HG03342 (cell line): ENCODE data around the gene DGKI.
A peak's percentile ranks its signal among the peaks of the same experiment; 100 is the strongest.

Experiments used
- ATAC-seq: cut with Tn5 transposase; IDR thresholded peaks from one replicate; pipeline ENCODE4 v1.9.1; 2021; ENCODE audit warnings: mild to moderate bottlenecking, moderate library complexity; ENCODE audit not compliant: unreplicated experiment

The DGKI gene

DNA sequence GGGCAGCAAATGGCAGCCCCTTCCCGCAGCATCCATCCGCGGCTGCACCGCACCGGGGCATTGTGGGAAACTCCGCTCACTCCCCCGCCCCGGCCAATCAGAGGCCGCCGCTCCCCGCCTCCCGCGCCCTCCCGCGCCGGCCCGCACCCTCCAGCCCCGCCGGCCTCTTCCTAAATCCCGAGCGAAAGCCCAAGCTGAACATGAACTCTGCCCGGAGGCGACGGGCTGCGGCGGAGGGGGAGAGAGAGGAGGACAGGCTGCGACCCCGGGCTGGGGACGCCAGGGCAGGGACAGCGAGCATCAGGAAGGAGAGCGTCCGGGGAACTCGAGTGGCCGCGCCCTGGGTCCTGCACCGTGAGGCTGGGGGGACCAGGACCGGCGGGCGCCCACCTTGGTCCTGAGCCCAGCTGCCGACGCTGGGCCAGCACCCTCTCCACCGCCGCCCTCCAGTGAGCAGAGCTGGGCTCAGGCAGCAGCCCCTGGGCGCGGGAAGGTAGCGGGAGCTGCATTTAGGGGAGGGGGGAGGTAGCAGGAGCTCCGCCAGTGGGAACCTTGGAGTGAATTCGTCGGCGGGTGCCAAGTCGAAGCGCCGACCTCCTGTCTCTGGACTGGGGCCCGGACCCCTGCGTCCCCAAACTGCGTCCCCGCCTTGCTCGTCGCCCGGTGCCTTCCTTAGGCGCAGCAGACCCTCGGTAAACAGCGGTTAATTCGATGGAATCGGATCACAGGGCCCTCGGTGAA, at the start of gene DGKI:
TSS of gene DGKI (minus strand) at position 148 of the 741 bp plus-strand sequence.
- no peak for ATAC-seq

DNA sequence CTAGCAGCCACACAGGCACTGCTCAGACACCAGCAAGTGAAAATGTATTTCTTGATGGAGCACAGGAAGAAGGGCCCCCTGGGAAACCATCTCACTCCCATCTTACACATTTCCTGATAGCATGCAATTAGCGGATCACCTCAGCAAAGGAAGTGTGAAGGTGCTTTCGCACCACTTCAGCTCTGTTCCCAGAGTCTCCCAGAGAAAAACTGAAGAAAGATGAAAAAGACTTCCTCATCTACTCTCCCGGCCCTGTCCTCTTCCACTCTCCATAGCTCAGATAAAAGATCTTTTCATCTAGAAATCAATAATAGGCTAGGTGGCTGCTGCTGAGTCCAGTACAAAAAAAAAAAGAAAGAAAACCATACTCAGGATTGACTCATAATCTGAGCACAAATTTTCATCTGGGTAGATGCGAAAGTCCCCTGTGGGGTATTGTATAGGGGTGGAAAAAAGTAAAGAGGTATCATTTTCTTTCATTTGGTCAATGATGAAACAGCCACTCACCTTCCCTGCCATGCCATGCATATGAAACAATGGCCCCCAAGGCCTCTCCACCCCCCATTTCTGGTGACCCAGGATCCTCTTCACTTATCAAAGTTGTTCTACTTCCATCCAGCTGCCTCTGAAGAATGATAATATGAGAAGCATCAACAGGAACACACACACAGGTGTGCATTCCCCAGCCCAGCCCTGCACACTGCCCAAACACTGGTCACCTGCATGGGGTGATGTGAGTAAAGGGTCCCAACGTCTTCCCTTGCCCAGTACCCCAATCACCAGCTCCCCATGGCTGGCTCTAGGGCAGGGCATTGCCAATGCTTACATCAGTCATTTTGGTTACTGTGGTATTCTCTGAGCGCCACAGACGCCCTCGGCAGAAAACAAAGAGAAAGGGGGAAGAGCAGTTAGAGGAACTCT, 48.8 kb upstream of the DGKI start:
- ATAC-seq: peak; percentile 65

DNA sequence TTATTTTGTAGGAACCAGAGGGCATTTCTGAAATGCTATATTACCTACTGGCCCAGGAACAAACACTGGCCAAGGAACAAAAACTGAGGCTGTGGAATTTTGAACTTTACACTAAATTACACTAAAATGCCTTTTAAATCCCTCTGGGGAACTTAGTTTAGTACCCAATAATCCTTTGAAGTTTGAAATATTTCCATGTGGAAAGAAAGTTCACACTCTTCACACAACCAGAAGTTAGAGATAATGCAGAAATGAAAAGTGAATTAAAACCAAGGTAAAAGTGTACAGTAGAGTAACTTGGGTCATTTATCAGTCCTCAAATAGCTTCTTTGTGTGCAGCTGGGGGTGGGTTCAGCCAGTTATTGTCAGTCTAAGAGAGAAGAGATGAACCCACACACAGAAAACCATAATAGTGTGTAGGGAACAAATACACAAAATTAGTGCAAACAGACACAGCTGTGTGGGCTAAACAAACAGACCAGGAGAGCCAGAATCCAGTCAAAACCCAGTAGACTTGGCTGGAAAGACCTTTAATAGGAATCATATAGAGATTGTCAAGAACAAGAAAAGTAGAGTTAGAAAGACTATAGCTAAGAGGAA, 46.5 kb upstream of the DGKI start:
- ATAC-seq: no peak

DNA sequence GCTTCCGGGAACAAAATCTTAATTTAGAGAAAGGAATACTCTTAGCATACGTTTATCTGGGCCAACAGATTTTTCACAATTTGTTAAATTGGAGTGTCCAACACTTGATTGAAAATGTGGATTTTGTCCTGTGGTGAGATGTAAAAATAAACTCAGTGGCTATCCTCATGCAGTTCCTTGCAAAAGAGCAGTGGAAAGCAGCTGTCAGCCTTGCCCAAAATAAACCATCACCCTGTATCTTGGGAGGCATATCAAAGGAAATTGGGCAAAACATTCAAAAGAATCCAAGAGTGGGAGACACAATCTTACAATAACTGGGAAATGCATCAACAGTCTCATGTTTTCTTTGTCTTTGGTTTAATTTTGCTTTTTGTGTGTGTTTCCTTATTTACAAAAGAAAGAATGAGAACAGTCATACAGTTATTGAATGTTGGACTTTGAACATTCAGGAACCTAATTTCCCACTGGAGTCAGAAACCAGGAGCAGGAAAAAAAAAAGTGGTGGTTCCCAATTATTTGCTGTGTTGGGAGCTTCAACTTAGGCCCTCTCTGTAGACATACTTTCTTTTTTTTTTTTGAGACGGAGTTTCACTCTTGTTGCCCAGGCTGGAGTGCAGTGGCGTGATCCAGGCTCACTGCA, 44.4 kb upstream of the DGKI start:
- no peak for ATAC-seq

DNA sequence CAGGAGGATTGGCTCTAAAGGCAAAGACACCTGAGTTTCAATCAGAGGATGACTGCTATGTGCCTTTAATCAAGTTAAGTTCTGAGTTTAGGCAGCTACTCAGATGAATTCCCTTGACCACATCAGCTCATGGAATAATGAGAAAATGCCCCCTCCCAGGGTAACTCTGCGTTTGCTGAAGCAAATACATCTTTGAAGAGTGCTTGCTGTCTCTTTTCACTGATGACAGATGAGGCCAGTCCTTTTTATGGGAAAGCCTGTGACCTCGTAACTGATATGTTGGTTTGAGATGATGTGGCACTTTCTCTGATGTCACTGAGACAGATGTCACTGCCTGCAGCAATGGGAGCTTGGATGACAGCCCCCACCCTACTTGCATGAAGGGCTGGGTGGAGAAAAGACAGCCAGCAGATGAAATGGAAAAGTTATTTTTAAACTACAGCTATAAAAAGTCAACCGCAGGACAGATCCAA, 43.7 kb upstream of the DGKI start:
- ATAC-seq: no peak

DNA sequence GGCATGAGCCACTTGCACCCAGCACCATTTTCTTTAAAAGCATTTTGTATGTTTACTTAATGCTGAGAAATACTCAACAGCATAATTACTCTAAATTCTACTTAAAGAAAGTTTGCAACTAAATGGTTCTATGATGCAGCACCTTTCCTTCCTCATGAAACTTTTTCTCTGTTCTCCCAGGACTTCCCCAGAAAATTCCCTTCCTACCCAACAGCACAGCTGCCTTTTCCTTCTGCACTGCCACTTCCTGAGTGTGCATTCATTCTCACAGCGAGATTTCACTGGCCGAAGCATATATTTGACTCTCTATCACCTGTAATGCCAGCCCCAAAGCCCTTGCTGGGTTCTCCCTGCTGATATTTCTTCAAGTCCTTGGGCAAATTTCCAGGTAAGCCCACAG, 41.5 kb upstream of the DGKI start:
- no peak for ATAC-seq

DNA sequence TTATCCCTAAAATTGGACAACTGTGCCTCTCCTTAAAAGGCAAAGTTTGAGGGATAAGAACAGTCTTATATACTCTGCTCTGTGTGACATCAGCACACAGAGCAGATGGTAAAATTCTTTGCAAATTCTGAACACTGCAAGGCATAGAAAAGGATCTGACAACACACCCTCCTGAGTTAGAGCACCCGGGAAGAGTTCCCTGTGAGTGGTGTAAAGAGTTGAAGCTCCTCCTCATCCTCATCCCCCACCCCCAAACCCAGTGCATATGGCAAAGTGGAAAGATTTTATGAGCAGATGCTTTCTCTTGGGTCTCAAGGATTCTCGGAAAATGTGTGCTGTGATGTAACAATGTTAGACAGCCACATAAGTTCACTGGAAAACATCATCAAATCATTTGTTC, 40.0 kb upstream of the DGKI start:
- ATAC-seq: no peak

DNA sequence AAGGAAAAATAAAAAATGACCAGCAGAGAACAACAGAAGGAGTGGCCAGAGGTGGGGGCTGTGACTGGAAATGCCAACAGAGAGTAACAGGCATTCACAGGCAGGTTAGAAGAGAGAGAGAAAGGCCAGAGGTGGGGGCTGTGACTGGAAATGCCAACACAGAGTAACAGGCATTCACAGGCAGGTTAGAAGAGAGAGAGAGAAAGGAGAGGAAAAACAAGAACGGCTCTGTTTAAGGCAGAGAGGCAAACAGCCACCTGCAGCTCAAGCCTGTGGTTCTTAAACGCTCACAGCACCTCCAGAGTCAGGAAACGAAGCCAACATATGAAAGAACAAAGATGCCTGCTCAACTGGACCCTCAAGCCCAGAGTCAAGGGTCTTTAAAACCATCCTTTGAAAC, 39.5 kb upstream of the DGKI start:
- ATAC-seq: no peak

DNA sequence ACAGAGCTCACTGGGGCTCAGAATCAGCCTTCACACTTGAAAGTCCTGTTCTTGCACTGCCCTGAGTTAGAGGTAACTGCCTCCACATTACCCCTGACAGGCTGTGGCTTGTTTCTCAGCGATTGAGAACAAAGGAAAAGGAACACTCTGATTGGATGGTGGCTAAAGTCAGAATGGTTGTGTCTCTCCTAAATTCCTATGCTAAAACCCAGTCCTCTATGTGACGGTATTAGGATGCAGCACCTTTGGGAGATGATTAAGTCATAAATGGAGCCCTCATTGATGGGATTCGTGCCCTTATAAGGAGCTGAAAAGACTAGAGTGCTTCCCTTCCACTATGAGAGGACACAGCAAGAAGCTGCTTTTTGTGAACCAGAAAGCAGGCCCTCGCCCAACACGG, 38.9 kb upstream of the DGKI start:
- ATAC-seq: no peak

DNA sequence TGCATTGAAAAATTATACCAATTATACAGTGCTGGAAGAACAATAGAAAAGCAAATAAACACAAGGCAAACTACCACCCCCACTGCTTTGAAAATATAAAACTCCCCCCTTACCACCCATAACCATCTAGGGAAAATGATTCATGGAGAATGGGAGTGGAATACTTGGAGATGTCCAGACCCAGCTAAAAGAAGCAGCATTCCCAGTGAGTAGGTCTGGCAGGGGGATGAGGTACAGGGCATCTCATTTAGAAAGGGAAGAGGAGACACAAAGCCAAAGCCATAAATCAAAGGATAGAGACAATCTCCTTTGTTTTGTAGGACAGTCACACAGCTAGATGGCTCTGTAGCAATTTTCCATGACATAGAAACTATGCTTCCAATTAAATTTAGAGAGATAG, 36.0 kb upstream of the DGKI start:
- ATAC-seq: no peak

DNA sequence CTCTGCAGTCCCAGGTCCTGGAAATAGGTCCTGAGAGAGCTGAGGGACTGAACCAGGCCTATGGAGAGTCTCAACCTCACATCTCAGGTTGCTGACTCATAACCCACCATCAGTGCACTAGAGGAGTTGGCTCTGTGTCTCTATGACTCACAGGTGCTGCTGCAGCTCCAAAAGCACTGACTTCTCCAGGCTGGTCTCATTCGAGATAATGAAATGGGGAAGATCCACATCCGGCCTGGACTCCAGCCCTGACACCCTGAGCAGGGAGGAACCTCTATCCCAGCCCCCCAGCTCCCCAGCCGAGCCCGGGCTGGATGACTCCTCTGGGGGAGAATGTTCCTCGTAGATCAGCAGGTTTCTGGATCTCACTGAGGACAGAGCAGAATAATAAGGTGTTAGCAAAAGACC, 35.5 kb upstream of the DGKI start:
- ATAC-seq: peak; percentile 95

DNA sequence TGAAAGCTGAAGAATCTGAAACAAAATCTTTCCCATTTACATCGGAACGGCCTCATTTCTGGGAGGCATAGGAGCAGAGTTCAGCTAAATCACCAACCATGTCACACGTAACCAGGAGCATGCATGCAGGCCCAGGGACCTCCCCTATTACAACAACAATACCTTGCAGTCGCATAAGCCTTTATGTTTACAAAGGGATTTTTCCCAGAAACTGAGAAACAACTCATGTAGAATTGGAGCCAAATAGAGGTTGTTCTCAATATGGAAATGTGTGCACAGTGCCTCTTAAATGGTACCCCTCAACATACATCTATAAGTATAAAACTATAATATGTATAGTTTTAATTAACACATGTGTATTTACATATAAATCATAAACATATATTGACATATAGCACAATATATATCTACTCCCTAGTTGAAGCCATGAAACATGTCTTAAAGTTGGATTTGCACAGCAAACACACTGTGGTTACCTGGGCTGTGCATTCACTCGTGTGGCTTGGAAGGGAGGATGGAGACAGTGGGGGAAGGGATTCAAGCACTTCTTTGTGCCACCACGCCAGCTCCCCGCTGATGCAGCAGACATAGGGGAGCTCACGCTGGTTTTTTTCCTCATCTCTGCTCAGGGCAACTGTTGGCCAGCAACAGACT, 35.0 kb upstream of the DGKI start:
- peak; percentile 8 for ATAC-seq

DNA sequence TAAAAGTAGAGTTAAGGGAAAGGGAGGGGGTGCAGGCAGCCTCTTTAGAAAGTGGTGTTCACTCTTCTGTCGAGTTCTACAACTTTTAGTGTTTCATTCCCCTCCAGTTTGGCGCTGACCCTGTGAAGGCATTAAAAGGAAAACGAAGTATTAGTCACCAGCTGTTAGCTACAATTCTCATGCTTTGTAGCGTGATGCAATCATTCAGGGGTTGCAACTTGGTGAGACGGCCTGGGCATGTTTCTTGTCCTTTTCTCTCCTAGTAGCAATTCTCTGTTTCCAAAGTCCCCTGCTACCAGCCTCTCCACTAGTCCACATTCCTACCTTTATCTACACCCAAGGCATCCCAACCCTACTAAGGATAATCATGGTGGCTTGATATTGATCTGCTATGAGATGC, 33.7 kb upstream of the DGKI start:
- no peak for ATAC-seq

DNA sequence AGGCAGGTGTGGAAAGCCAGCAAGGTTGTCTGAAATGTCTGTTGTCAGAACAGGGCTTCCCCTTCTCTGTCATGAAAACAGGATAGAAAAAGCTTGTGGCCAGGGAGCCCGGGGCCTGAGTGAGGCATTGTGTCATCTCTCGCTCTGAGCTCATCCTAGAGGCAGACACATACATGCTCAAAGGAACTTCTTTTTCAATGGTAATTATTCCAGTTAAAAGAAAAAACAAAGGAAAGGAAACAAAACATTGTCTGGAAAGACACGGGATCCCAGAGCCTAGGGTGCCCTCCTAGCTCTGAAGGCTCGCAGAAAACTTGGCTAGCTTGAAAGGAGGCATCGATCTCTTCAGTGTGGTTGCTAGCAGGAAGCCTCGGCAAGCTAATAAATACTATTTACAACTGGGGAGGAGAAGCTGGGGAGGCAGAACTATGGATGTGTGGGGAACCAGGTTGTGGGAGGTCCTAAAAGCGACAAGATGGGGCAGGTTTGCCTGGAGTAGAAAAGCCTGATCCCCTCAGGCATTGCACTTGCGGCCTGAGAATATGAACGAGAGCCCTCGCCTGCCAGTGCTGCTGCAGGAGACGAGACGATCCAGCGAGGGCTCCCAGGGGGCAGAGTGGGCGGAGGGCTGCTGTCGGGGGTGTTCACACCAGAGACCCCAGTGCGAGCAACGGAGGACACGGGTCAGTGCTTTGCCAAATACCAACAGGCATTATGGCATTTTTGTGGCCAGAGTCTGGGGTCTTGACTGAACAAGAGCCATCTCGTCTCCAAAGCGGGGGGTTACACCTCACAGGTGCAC, 32.8 kb upstream of the DGKI start:
- ATAC-seq: no peak

DNA sequence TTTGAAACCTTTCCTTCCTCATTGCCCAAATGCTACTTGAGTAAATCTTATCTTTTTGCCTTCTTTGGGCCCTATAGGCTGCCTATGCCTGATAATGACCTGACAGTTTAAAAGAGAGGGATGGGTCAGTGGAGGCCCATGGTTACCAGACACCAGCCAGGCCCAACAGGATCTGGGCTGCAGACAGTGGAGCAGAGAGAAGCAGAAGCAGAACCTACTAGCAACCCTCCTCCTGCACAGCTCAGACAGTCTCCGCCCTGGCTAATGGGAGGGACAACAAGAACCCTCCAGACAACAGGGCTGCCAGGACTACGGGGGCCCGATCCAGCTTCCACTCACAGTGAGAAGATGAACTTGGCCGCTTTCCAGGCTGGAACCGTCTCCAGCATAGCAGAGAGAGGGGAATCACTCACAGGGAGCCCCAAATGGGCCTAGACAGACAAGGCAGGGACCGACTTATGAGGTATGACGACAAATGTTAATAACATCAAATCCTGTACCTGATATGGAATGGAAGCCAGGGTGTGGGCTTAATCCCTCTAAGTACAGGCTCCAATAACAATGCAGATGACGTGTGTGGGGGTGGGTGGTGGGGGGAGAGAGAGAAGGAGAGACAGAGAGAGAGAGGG, 31.7 kb upstream of the DGKI start:
- ATAC-seq: no peak

DNA sequence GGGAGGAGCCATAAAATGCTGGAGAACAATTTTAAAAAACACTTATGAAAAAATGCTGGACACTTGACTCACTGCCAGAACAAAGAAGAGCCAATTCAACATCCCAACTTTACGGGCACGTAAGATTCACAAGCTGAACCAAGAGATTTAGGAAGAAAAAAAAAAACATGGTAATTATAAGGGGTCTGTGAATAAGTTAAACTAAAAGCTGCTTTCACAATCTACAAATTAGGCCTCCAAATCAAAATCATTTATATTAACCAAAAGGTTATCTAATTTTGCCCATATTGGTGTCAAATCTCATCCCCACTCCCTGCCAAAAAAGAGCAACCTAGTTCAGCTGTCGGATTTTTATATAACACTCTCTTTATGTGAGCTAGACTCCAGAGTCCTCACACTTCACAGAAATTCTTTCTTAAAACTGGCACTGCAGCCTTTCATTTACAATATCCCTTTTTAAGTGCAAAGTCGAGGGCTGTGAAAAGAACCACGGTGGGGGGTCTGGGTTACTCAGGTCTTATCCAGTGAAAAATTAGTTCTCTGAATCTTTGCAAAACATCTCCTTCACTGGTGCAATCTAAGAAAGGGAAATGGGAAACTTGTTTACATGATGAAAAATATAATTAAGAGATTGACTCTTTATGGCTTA, 30.4 kb upstream of the DGKI start:
- ATAC-seq: no peak

DNA sequence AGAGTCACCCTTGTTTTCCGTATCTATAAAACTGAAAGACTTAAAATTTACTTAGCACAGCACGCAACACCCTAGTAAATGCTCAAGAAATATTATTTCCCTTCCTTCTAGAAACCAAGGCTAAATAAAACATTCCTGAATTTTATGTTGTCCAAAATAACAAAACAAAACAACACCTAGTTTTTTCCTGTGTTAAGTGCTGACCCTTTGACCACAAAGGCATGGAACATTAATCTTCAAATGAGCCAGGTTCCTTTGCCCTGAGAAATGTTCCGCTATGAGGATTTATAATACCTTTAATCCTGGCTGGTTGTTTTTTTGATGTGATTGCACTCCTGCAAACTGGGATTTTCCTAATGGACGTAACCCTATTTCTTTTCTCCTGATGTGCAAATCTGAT, 29.0 kb upstream of the DGKI start:
- ATAC-seq: no peak

DNA sequence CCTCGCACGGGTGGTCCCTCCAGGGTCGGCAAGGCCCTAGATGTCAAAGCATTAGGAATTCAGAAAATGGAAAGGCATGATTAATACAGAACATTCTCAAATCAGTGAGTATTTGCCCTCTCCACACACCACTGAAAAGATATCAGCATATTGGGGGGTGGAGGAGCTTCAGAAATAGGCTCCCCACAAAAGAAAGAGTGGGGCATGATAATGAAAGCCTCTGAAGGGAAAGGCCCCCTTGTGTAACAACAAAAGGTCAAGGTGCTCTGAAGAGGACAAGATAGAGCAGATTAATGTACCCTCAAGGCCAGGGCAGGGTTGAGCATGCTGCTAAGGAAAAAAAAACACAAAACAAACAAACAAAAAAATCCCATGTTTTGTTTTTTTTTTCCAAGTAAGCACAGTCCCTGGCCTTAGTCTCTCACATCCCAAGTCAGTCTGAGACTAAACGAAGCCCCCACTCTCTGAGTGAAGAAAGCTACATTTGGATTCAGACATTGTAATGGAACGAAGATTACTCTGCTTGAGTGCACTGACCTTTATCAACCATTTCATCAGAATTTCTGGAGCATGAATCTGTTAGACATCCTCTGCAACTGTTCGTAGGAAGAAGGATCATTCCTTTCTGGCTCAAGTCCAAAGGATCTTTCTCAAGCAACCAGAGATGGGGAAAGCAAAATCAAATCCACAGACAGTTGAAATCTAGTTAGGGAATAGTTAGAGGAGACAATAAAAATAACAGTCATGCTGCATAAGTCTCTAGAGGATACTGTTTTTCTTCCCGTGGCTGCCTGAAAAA, 27.4 kb upstream of the DGKI start:
- no peak for ATAC-seq
